ENCODE data around the gene TIMP4. TPM values are rescaled to one million over a fixed set of nuclear protein-coding genes. Genes with fewer than 3 reads are reported as not detected.

Gene TIMP4
- total RNA-seq (2022; extraction: Qiagen RNA extraction; ENCODE audit: low read depth), result 10.8 to 13.2 TPM (median 12.0 TPM) in 5 replicates

DNA sequence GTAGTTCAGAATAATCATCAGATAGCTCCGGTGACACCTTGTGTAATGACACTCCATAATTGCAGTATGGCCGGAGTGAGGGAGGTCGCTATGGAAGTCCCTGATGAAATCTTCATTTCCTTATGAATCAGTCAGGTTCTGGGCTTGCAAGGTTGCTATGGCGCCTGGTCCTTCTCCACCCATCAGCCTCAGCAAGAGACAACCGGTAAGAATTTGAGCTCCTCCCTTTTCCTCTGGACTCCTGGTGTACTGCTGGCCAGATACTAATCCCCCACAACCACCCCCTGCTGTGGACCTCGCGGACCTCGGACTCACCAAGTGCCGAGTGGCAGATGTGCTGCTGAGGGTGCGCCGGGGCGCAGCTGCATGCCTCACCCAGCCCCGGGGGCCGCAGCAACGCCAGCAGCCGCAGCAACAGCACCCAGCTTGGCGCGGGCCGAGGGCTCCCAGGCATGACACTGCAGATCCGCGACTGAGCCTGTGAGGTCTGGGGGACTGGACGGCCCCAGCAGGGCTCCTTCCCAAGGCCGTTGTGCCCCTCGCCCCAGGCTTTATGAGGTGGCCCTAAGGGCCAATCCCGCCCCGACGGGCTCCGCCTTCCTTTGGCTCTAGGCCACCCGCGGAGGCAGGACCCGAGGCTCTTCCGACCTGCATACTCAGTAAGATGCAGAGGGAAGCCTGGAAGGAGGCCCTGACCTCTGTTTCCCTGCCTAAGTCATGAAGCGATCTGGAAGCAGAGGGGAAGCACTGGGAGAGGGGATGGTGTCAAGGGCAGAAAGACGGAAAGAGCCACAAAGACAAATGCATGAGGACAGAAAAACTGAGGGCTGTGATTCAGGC, at the start of gene TIMP4:
TIMP4 (minus strand) TSS at position 526 of the 840 bp plus-strand sequence; CDS start at position 454, 72 bp downstream.

Other genes with a start within 250 kb of the TIMP4 start
- 0.11 to 0.32 TPM (median 0.20 TPM) in 5 replicates for gene SYN2, start 154.5 kb downstream of the TIMP4 start, total RNA-seq (2022; extraction: Qiagen RNA extraction; ENCODE audit: low read depth)
- 34.3 to 43.0 TPM (median 40.4 TPM) in 5 replicates for gene PPARG, start 130.2 kb upstream of the TIMP4 start, total RNA-seq (2022; extraction: Qiagen RNA extraction; ENCODE audit: low read depth)

All from A549 treated with ZK216348 at 1 μM for 4 hours (cell line).